GM23338 (cell line): Measurements from ENCODE around the gene TAF4.

ENCODE experiments used
- CREB1 ChIP-seq: fragments of 250-450 bp; sonication (Bioruptor Pico); IDR thresholded peaks from 2 replicates; pipeline ENCODE4 v1.5.0; 2020; ENCODE audit warnings: low read depth, mild to moderate bottlenecking, moderate library complexity
- EZH2 ChIP-seq: fragments of 200-600 bp; sonication (generic); IDR thresholded peaks from one replicate; pipeline ENCODE4 v1.8.0; 2017; ENCODE audit warnings: antibody characterized with exemption, mild to moderate bottlenecking, low read depth; ENCODE audit not compliant: unreplicated experiment
- EZH2phosphoT487 ChIP-seq: fragments of 200-600 bp; sonication (generic); IDR thresholded peaks from one replicate; pipeline ENCODE4 v1.8.1; 2018; ENCODE audit warnings: antibody characterized with exemption; ENCODE audit not compliant: unreplicated experiment
- JUNB ChIP-seq: IDR thresholded peaks from one replicate; pipeline ENCODE4 v1.6.1; 2016; ENCODE audit warnings: antibody characterized with exemption; ENCODE audit not compliant: unreplicated experiment
- NANOG ChIP-seq: IDR thresholded peaks from 2 replicates; pipeline ENCODE4 v1.6.1; 2016; ENCODE audit warnings: antibody characterized with exemption, borderline replicate concordance
- POLR2AphosphoS5 ChIP-seq: IDR thresholded peaks from 2 replicates; pipeline ENCODE4 v1.6.1; 2016; ENCODE audit warnings: antibody characterized with exemption, low read depth
- STAT1 ChIP-seq: IDR thresholded peaks from one replicate; pipeline ENCODE4 v1.6.1; 2016; ENCODE audit warnings: antibody characterized with exemption; ENCODE audit not compliant: unreplicated experiment
- ZNF114 ChIP-seq: fragments of 250-450 bp; sonication (Bioruptor Pico); IDR thresholded peaks from 2 replicates; pipeline ENCODE4 v1.5.0; 2020; ENCODE audit warnings: mild to moderate bottlenecking, moderate library complexity
- ZNF331 ChIP-seq: fragments of 250-450 bp; sonication (Bioruptor Pico); IDR thresholded peaks from 2 replicates; pipeline ENCODE4 v1.5.0; 2020; ENCODE audit warnings: low read depth, mild to moderate bottlenecking, moderate library complexity
- TF ChIP-seq, protein P1 (sequence below), 2 experiments: fragments of 200-600 bp in 1 of 2; sonication (generic) in 1 of 2; conservative IDR thresholded peaks; 2 replicates each; pipeline versions ENCODE4 v1.5.1 to v1.6.1; 2016 to 2017; ENCODE audit warnings: antibody characterized with exemption in 2 of 2, low read depth in 2 of 2, mild to moderate bottlenecking in 2 of 2, moderate library complexity in 1 of 2
- TF ChIP-seq, protein P2 (sequence below): IDR thresholded peaks from one replicate; pipeline ENCODE4 v1.6.1; 2018; ENCODE audit warnings: antibody characterized with exemption; ENCODE audit not compliant: unreplicated experiment
- TF ChIP-seq, protein P3 (sequence below): IDR thresholded peaks from 2 replicates; pipeline ENCODE4 v1.6.1; 2016; ENCODE audit warnings: antibody characterized with exemption

DNA sequence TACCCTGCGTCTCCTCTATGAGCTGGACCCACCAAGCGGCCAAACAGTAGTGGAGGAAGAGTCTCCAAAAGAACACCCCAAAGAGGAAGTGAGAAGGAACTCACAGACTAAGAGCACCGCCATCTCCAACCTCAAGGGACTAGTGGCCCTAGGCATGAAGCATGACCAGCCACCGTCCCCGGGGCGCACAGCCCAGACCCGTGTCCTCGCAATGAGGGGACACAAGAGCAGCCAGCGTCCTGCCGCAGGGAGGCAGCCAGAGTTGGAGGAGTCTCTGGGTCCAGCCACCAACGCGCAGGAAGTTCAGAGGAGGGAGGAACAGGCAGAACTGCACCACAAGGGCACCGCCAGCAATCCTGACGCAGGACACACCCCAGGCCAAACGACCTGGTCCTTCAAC, 72.6 kb downstream of the TAF4 start:
- TF ChIP-seq, protein P1, sequence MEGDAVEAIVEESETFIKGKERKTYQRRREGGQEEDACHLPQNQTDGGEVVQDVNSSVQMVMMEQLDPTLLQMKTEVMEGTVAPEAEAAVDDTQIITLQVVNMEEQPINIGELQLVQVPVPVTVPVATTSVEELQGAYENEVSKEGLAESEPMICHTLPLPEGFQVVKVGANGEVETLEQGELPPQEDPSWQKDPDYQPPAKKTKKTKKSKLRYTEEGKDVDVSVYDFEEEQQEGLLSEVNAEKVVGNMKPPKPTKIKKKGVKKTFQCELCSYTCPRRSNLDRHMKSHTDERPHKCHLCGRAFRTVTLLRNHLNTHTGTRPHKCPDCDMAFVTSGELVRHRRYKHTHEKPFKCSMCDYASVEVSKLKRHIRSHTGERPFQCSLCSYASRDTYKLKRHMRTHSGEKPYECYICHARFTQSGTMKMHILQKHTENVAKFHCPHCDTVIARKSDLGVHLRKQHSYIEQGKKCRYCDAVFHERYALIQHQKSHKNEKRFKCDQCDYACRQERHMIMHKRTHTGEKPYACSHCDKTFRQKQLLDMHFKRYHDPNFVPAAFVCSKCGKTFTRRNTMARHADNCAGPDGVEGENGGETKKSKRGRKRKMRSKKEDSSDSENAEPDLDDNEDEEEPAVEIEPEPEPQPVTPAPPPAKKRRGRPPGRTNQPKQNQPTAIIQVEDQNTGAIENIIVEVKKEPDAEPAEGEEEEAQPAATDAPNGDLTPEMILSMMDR (conservative IDR thresholded peaks at IDR 0.05; ENCODE audit: low read depth in 2 of 2): no peak
- no peak for TF ChIP-seq EZH2
- no peak for TF ChIP-seq CREB1 (CRISPR knock-in tag)
- TF ChIP-seq, protein P2, sequence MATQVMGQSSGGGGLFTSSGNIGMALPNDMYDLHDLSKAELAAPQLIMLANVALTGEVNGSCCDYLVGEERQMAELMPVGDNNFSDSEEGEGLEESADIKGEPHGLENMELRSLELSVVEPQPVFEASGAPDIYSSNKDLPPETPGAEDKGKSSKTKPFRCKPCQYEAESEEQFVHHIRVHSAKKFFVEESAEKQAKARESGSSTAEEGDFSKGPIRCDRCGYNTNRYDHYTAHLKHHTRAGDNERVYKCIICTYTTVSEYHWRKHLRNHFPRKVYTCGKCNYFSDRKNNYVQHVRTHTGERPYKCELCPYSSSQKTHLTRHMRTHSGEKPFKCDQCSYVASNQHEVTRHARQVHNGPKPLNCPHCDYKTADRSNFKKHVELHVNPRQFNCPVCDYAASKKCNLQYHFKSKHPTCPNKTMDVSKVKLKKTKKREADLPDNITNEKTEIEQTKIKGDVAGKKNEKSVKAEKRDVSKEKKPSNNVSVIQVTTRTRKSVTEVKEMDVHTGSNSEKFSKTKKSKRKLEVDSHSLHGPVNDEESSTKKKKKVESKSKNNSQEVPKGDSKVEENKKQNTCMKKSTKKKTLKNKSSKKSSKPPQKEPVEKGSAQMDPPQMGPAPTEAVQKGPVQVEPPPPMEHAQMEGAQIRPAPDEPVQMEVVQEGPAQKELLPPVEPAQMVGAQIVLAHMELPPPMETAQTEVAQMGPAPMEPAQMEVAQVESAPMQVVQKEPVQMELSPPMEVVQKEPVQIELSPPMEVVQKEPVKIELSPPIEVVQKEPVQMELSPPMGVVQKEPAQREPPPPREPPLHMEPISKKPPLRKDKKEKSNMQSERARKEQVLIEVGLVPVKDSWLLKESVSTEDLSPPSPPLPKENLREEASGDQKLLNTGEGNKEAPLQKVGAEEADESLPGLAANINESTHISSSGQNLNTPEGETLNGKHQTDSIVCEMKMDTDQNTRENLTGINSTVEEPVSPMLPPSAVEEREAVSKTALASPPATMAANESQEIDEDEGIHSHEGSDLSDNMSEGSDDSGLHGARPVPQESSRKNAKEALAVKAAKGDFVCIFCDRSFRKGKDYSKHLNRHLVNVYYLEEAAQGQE: no peak
- TF ChIP-seq STAT1: no peak
- TF ChIP-seq POLR2AphosphoS5: no peak
- no peak for TF ChIP-seq ZNF114 (CRISPR knock-in tag)
- no peak for TF ChIP-seq EZH2phosphoT487
- no peak for TF ChIP-seq NANOG
- TF ChIP-seq JUNB: no peak
- TF ChIP-seq, protein P3, sequence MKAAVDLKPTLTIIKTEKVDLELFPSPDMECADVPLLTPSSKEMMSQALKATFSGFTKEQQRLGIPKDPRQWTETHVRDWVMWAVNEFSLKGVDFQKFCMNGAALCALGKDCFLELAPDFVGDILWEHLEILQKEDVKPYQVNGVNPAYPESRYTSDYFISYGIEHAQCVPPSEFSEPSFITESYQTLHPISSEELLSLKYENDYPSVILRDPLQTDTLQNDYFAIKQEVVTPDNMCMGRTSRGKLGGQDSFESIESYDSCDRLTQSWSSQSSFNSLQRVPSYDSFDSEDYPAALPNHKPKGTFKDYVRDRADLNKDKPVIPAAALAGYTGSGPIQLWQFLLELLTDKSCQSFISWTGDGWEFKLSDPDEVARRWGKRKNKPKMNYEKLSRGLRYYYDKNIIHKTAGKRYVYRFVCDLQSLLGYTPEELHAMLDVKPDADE: no peak
- no peak for TF ChIP-seq ZNF331 (CRISPR knock-in tag)
